HCT116 (cell line): ENCODE measurements around the gene NEK7. TPM values are rescaled to one million over a fixed set of nuclear protein-coding genes. Genes with fewer than 3 reads are reported as not detected.

Experiments used
- ATAC-seq: fragments of 200-7000 bp; cut with Tn5 transposase; 2 replicates; pipeline ENCODE4 v1.9.1; 2020; ENCODE audit warnings: mild to moderate bottlenecking, moderate library complexity
- BruUV-seq: library from RNA; stranded (reverse); fragments of 400-500 nt; replicated peaks from 2 replicates; lab custom pipeline; 2021; lab: Mats Ljungman, UMichigan
- CTCF ChIA-PET: fragments of 300-600 bp; sonication (Branson Sonifier 250); formaldehyde crosslinking; loops from one replicate; lab custom pipeline; 2021; ENCODE audit warnings: antibody characterized with exemption; lab: Charles Lee
- POLR2A ChIA-PET: fragments of 300-600, 350-600 bp; sonication (Branson Sonifier 250); formaldehyde crosslinking; loops from one replicate; lab custom pipeline; 2021; ENCODE audit warnings: antibody characterized with exemption; lab: Charles Lee
- RAD21 ChIA-PET, 2 experiments: fragments of 300-600 bp; sonication (Branson Sonifier 250); formaldehyde crosslinking; loops; one replicate each; lab custom pipeline; 2023; ENCODE audit warnings: low total read pairs in 2 of 2; ENCODE audit not compliant: uncharacterized antibody in 2 of 2, unreplicated experiment in 2 of 2, low non-redundant PET in 1 of 2; lab: Charles Lee
- DNase-seq: peaks from one replicate; pipeline ENCODE4 v3.0.0-alpha.2; 2010; ENCODE audit warnings: low read depth, low spot score
- H2AFZ ChIP-seq: fragments of 200-600 bp; shearing (Covaris generic), sonication (generic); 2 replicates; pipeline ENCODE4 v1.6.1; 2017; ENCODE audit warnings: low read depth, mixed run types, mixed read lengths, antibody characterized with exemption, low read length; ENCODE audit not compliant: poor library complexity, severe bottlenecking
- H3K27ac ChIP-seq: 2 replicates; pipeline ENCODE4 v1.5.1; 2012; ENCODE audit warnings: low read depth, low read length
- H3K27me3 ChIP-seq: fragments of 200-600 bp; sonication (generic); 2 replicates; pipeline ENCODE4 v1.6.1; 2016; ENCODE audit warnings: mixed run types, low read length, mixed read lengths; ENCODE audit not compliant: insufficient read depth
- H3K36me3 ChIP-seq, 2 experiments: fragments of 200-500 bp in 1 of 2; fragments of 200-600 bp in 1 of 2; sonication (Bioruptor generic) in 1 of 2; sonication (generic) in 1 of 2; 2 replicates each; pipeline versions ENCODE4 v1.5.1 to v1.6.1; 2014 to 2016; ENCODE audit warnings: low read length in 2 of 2, inconsistent platforms in 1 of 2, mixed read lengths in 1 of 2, mixed run types in 1 of 2; ENCODE audit not compliant: insufficient read depth in 2 of 2, control insufficient read depth in 1 of 2
- H3K4me1 ChIP-seq, 2 experiments: fragments of 200-600 bp in 1 of 2; sonication (generic) in 1 of 2; 2 replicates each; pipeline versions ENCODE4 v1.5.1 to v1.6.1; 2012 to 2017; ENCODE audit warnings: low read length in 2 of 2, inconsistent platforms in 1 of 2, mild to moderate bottlenecking in 1 of 2, mixed read lengths in 1 of 2, mixed run types in 1 of 2, moderate library complexity in 1 of 2; ENCODE audit not compliant: insufficient read depth in 2 of 2, control insufficient read depth in 1 of 2
- H3K4me2 ChIP-seq: fragments of 200-600 bp; sonication (generic); 2 replicates; pipeline ENCODE4 v1.6.1; 2017; ENCODE audit warnings: mixed run types, low read length, mixed read lengths
- H3K4me3 ChIP-seq, 2 experiments: fragments of 200-600 bp in 1 of 2; sonication (generic) in 1 of 2; replicated peaks in 1 of 2; 2 replicates each; pipeline ENCODE4 v1.5.1; 2011 to 2016; ENCODE audit warnings: low read length in 2 of 2, control low read depth in 1 of 2, low read depth in 1 of 2, mild to moderate bottlenecking in 1 of 2, mixed read lengths in 1 of 2, mixed run types in 1 of 2
- H3K79me2 ChIP-seq: fragments of 200-600 bp; sonication (generic); 2 replicates; pipeline ENCODE4 v1.6.1; 2017; ENCODE audit warnings: mild to moderate bottlenecking, mixed run types, low read length, moderate library complexity, mixed read lengths; ENCODE audit not compliant: insufficient read depth
- H3K9ac ChIP-seq: fragments of 200-600 bp; sonication (generic); 2 replicates; pipeline ENCODE4 v1.6.1; 2016; ENCODE audit warnings: low read length, mixed read lengths
- H3K9me2 ChIP-seq: fragments of 200-600 bp; sonication (generic), shearing (Covaris generic); 2 replicates; pipeline ENCODE4 v1.6.1; 2017; ENCODE audit warnings: mixed run types, mild to moderate bottlenecking, moderate library complexity; ENCODE audit not compliant: insufficient read depth
- H3K9me3 ChIP-seq, 2 experiments: fragments of 200-500 bp in 1 of 2; fragments of 200-600 bp in 1 of 2; sonication (Bioruptor generic) in 1 of 2; sonication (generic) in 1 of 2; 2 replicates each; pipeline ENCODE4 v1.6.1; 2014 to 2017; ENCODE audit warnings: low read length in 2 of 2, mixed read lengths in 2 of 2, inconsistent platforms in 1 of 2, low read depth in 1 of 2, mild to moderate bottlenecking in 1 of 2, mixed run types in 1 of 2, moderate library complexity in 1 of 2; ENCODE audit not compliant: control insufficient read depth in 1 of 2, insufficient read depth in 1 of 2
- H4K20me1 ChIP-seq: fragments of 200-600 bp; sonication (generic), shearing (Covaris generic); 2 replicates; pipeline ENCODE4 v1.6.1; 2017; ENCODE audit warnings: mixed run types, mild to moderate bottlenecking, moderate library complexity; ENCODE audit not compliant: insufficient read depth
- ATF3 ChIP-seq: IDR thresholded peaks from 2 replicates; pipeline ENCODE4 v1.6.1; 2012
- CBX3 ChIP-seq: IDR thresholded peaks from 2 replicates; pipeline ENCODE4 v1.6.1; 2012; ENCODE audit warnings: low read depth
- CEBPB ChIP-seq: IDR thresholded peaks from 2 replicates; pipeline ENCODE4 v1.6.1; 2012; ENCODE audit warnings: low read depth
- EGR1 ChIP-seq: IDR thresholded peaks from 2 replicates; pipeline ENCODE4 v1.6.1; 2012; ENCODE audit warnings: low read depth
- ELF1 ChIP-seq: IDR thresholded peaks from 2 replicates; pipeline ENCODE4 v1.6.1; 2012; ENCODE audit warnings: low read depth, borderline replicate concordance
- EZH2 ChIP-seq: fragments of 200-600 bp; sonication (generic); IDR thresholded peaks from 2 replicates; pipeline ENCODE4 v1.6.1; 2017; ENCODE audit warnings: antibody characterized with exemption, mixed run types
- EZH2phosphoT487 ChIP-seq: fragments of 200-600 bp; IDR thresholded peaks from 2 replicates; pipeline ENCODE4 v1.6.1; 2018; ENCODE audit warnings: antibody characterized with exemption, borderline replicate concordance
- FOSL1 ChIP-seq: IDR thresholded peaks from 2 replicates; pipeline ENCODE4 v1.6.1; 2012; ENCODE audit warnings: low read depth
- JUND ChIP-seq: IDR thresholded peaks from 2 replicates; pipeline ENCODE4 v1.6.1; 2012
- POLR2A ChIP-seq: IDR thresholded peaks from 2 replicates; pipeline ENCODE4 v1.7.0; 2011; ENCODE audit warnings: borderline replicate concordance; ENCODE audit not compliant: insufficient read depth, insufficient read length; ENCODE audit errors: extremely low read depth
- POLR2AphosphoS5 ChIP-seq: IDR thresholded peaks from 2 replicates; pipeline ENCODE4 v1.6.1; 2011; ENCODE audit warnings: mild to moderate bottlenecking, low read depth, low read length, moderate library complexity
- RAD21 ChIP-seq: IDR thresholded peaks from 2 replicates; pipeline ENCODE4 v1.6.1; 2012; ENCODE audit warnings: low read depth, mild to moderate bottlenecking
- SIN3A ChIP-seq: IDR thresholded peaks from 2 replicates; pipeline ENCODE4 v1.6.1; 2012; ENCODE audit warnings: low read depth
- SRF ChIP-seq: IDR thresholded peaks from 2 replicates; pipeline ENCODE4 v1.6.1; 2012; ENCODE audit warnings: low read depth
- TCF7L2 ChIP-seq: IDR thresholded peaks from 2 replicates; pipeline ENCODE4 v1.7.0; 2011; ENCODE audit warnings: borderline replicate concordance, inconsistent platforms; ENCODE audit not compliant: insufficient read depth, insufficient read length; ENCODE audit errors: extremely low read depth
- YY1 ChIP-seq: IDR thresholded peaks from 2 replicates; pipeline ENCODE4 v1.6.1; 2011; ENCODE audit warnings: low read length, low read depth, moderate library complexity, mild to moderate bottlenecking; ENCODE audit not compliant: insufficient replicate concordance; ENCODE audit errors: extremely low read depth
- ZNF274 ChIP-seq: fragments of 200-500 bp; sonication (Bioruptor generic); IDR thresholded peaks from 2 replicates; pipeline ENCODE4 v1.6.1; 2014; ENCODE audit warnings: mild to moderate bottlenecking, low read depth, low read length, inconsistent platforms
- intact Hi-C: fragments of 100-400 bp; cut with micrococcal nuclease; formaldehyde crosslinking; loops from 2 replicates; pipeline ENCODE4 v1.10.0; 2022
- total RNA-seq: library from RNA; stranded (reverse); gene quantifications from one replicate; pipeline ENCODE4 v1.2.1, GENCODE V29; 2021; ENCODE audit not compliant: unreplicated experiment
- TF ChIP-seq, protein P1 (sequence below): IDR thresholded peaks from 2 replicates; pipeline ENCODE4 v1.6.1; 2012
- TF ChIP-seq, protein P2 (sequence below): IDR thresholded peaks from 2 replicates; pipeline ENCODE4 v1.6.1; 2012; ENCODE audit warnings: low read depth

Gene NEK7
- total RNA-seq, 1 experiment from 2014 or later: 33.0 TPM

- no peak for ATAC-seq
- no peaks in the 10 kb centered on the region for H4K20me1 ChIP-seq
- no peak for TF ChIP-seq ZNF274
- no peak for TF ChIP-seq JUND
- no peak for TF ChIP-seq SRF
- no peak for TF ChIP-seq EZH2phosphoT487
- TF ChIP-seq ELF1: no peak
- no peak for TF ChIP-seq CBX3
- TF ChIP-seq TCF7L2: no peak
- no peak for TF ChIP-seq ATF3
- no peak for TF ChIP-seq SIN3A
- TF ChIP-seq, protein P1, sequence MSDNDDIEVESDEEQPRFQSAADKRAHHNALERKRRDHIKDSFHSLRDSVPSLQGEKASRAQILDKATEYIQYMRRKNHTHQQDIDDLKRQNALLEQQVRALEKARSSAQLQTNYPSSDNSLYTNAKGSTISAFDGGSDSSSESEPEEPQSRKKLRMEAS: no peak
- no peak for TF ChIP-seq EGR1
- no peak for TF ChIP-seq POLR2AphosphoS5
- no peak for TF ChIP-seq FOSL1
- TF ChIP-seq RAD21: no peak
- no peak for TF ChIP-seq POLR2A
- TF ChIP-seq, protein P2, sequence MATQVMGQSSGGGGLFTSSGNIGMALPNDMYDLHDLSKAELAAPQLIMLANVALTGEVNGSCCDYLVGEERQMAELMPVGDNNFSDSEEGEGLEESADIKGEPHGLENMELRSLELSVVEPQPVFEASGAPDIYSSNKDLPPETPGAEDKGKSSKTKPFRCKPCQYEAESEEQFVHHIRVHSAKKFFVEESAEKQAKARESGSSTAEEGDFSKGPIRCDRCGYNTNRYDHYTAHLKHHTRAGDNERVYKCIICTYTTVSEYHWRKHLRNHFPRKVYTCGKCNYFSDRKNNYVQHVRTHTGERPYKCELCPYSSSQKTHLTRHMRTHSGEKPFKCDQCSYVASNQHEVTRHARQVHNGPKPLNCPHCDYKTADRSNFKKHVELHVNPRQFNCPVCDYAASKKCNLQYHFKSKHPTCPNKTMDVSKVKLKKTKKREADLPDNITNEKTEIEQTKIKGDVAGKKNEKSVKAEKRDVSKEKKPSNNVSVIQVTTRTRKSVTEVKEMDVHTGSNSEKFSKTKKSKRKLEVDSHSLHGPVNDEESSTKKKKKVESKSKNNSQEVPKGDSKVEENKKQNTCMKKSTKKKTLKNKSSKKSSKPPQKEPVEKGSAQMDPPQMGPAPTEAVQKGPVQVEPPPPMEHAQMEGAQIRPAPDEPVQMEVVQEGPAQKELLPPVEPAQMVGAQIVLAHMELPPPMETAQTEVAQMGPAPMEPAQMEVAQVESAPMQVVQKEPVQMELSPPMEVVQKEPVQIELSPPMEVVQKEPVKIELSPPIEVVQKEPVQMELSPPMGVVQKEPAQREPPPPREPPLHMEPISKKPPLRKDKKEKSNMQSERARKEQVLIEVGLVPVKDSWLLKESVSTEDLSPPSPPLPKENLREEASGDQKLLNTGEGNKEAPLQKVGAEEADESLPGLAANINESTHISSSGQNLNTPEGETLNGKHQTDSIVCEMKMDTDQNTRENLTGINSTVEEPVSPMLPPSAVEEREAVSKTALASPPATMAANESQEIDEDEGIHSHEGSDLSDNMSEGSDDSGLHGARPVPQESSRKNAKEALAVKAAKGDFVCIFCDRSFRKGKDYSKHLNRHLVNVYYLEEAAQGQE: no peak
- TF ChIP-seq YY1: no peak
- TF ChIP-seq EZH2: no peak
- no peak for TF ChIP-seq CEBPB
- CTCF ChIA-PET: no interaction called here
- H3K4me1 ChIP-seq: no peaks in the 10 kb centered on the region
- no peaks in the 10 kb centered on the region for H3K36me3 ChIP-seq
- no peak overlapping the region for H3K4me3 ChIP-seq
- no peaks in the 10 kb centered on the region for H3K9me3 ChIP-seq
- no peak overlapping the region for H3K4me2 ChIP-seq
- DNase-seq: no peak
- no peaks in the 10 kb centered on the region for H3K79me2 ChIP-seq
- H2AFZ ChIP-seq: no peak overlapping the region
- no TSS peak for BruUV-seq
- intact Hi-C loops: no loop called here
- no peak overlapping the region for H3K9ac ChIP-seq
- no peaks in the 10 kb centered on the region for H3K27me3 ChIP-seq
- no peak overlapping the region for H3K27ac ChIP-seq
- RAD21 ChIA-PET: no interaction called here
- POLR2A ChIA-PET: no interaction called here
- no peaks in the 10 kb centered on the region for H3K9me2 ChIP-seq
These were observed 126.4 kb downstream of the NEK7 start for GRCh38 chr1:198283222-198283621.
